MM.1S (cell line): ENCODE measurements around the gene HAND2.

Source experiments
- CTCF ChIP-seq: fragments of 300-600 bp; sonication (generic); IDR thresholded peaks from 2 replicates; pipeline ENCODE4 v1.5.1; 2016; ENCODE audit warnings: antibody characterized with exemption, low read length, mixed read lengths
- EZH2 ChIP-seq: fragments of 300-600 bp; sonication (generic); optimal IDR thresholded peaks from 2 replicates; pipeline ENCODE3; 2017; ENCODE audit warnings: low read depth, mild to moderate bottlenecking, antibody characterized with exemption, low read length, mixed read lengths

DNA sequence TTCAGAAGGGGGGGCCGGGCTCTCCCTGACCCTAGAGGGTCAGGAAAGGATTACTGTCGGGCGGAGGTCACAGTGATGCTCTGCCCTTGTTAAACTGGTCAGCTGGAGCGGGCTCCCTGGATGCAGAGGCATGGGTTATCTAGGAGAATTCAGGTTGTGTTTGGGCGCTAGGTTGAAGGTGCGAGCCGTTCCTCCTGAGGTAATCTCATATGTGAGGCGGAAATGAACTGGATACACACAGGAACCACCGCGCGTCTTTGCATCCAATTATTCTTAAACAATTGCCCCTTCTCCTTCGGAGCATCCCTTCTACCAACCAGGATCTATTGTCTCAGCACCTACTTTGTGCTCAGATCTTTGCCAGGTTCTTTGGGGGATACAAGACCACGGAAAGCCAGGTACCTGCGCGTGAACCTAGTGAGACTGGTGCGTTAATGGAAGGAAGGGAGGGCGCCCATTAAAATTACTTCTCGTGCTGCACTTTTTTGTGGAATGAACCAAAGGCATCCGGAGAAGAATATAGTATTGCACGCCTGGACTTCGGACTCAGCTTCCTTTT is 28.4 kb downstream of the HAND2 start:
- no peak for TF ChIP-seq CTCF
- no peak for TF ChIP-seq EZH2
